NCI-H1105 (cell line): ENCODE measurements around the gene NAPSA.
A peak's percentile ranks its signal among the peaks of the same experiment; 100 is the strongest.
"Not testable (repeated sequence)": the region's sequence is repeated elsewhere in the genome, so short reads cannot be mapped to it uniquely, and the experiment has no call there.

Experiments
- DNase-seq: peaks from one replicate; lab custom pipeline; 2025; lab: John Stamatoyannopoulos, UW

The NAPSA gene

GRCh38 chr19:50358483-50359327 is 6.7 kb downstream of the NAPSA start:
- DNase-seq: peak; percentile 58

GRCh38 chr19:50357178-50358100 is 8.0 kb downstream of the NAPSA start:
- DNase-seq: peak; percentile 61

- no peak for DNase-seq
Measured at GRCh38 chr19:50356691-50357177, 8.7 kb downstream of the NAPSA start.

DNA sequence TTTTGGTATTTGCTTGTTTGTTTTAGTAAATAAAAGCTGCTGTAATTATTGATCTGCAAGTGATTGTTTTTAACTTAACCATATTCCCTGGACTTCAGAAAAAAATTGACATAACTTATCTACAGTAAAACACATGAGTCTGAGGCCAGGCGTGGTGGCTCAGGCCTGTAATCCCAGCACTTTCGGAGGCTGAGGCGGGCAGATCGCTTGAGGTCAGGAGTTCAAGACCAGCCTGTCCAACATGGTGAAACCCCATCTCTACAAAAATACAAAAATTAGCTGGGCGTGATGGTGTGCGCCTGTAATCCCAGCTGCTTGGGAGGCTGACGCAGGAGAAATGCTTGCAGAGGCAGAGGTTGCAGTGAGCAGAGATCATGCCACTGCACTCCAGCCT is 12.0 kb downstream of the NAPSA start:
- DNase-seq: not testable (repeated sequence)

GRCh38 chr19:50352242-50352641 is 13.2 kb downstream of the NAPSA start:
- no peak for DNase-seq

GRCh38 chr19:50349277-50350057 is 16.0 kb downstream of the NAPSA start:
- no peak for DNase-seq

DNA sequence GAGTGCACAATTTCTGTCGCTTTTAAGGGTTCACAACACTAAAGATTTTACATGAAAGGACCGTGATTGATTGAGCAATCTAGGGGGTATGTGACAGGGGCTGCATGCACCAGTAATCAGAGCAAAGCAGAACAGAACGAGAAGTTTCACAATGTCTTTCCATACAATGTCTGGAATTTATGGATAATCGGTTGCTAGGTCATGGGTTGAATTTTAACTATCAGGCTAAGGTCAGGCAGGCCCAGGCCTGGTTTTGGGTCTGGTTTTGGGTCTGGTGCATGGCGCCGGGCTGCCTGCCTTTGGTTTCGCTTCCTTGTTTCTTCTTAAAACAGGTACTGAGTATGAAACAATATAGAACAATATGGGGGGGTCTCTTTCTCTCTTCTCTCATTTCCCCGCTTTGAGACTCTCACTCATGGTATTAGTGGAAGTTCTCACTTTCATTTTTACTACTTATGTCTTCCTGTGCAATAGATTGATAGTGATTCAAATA is 18.3 kb downstream of the NAPSA start:
- not testable (repeated sequence) for DNase-seq

DNA sequence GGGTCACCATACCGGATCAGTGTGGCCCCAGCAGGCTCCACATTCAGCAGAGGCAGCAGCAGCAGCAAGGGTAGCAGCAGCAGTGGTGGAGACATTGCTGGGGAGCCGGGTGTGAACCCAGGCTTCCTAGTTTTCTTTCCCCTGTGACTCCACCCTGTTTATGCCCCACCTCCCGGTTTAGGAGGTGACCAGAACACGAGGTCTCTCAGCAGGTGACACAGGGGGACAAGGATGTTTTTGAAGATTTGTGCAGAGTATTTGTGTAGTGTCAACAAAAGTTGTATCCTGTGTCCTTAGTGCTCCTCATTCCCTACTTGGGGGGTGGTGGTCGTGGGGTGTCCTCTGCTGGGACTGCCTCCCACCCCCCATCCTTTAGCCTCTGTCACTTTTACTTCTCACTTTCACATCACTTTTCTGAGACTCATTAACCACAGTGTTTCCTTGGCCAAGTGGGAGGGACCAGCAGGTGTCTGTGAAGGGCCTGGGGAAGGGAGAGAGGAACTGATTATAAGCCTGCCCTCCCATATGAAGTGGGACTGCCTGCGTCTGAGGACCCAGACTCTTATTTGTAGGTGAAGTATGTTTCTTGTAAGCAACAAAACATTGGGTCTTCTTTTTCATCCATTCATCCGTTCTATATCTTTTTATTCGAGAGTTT is 20.6 kb downstream of the NAPSA start:
- no peak for DNase-seq

- no peak for DNase-seq
Measured at GRCh38 chr19:50341091-50341564, 24.3 kb downstream of the NAPSA start.

DNA sequence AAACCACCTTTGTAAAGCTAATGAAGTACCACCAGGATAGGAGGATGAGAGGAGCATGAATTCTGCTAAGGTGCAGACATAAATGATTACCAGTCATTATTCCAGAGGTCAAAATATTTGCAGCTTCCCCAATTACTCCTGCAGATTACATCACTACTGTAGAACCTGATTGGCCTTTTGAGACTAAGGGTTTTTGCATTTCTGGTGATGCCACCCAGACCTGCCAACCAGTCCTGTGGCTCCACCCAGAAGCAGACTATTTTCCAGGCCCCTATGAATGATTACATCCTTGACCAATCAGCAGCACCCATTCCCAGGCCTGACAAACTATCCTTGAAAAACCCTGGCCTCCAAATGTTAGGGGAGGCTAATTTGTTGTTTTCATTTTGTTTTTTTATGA is 25.1 kb downstream of the NAPSA start:
- DNase-seq: no peak

GRCh38 chr19:50337031-50337430 is 28.4 kb downstream of the NAPSA start:
- DNase-seq: not testable (repeated sequence)

- no peak for DNase-seq
Measured at GRCh38 chr19:50334741-50335421, 30.6 kb downstream of the NAPSA start.

DNA sequence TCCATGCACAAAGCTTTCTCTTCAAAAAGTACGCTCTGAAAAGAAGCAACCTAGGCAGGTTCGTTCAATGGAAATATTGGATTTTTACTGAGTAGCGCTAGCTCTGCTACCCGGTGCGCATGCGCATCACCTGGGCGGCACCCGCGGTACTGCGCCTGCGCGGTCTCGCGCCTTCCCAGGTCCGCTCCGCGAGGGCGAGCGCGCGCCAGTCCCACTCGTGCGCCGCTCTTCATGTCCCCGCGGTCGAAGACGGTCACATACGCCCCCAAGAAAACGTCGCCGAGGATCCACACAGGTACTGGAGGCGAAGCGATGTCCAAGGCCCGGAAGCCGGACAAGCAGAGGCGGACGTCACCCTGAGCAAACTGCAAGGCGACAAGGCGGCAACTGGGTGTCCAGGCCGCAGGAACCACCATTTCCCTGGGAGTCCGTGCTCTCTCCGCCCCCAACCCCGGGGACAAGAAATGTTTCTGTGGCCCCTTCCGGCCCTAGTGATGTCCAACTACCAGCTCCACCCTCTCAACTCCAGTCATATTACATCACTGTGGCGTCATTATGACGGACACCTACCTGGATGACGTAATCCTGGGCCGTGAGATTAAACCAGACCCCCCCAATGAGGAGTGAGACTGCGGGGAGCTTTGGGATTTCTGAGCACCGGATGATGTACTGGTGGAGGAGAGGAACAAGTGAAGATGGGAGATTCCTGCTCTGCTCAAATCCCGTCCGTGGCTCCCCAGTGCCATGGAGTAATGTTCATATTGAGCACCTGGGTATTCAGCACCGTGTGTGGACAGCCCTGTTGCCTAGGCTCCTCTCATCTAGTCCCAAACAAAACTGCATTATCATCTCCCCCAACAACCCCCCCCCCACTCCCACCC is 31.5 kb downstream of the NAPSA start:
- DNase-seq: peak; percentile 75

DNA sequence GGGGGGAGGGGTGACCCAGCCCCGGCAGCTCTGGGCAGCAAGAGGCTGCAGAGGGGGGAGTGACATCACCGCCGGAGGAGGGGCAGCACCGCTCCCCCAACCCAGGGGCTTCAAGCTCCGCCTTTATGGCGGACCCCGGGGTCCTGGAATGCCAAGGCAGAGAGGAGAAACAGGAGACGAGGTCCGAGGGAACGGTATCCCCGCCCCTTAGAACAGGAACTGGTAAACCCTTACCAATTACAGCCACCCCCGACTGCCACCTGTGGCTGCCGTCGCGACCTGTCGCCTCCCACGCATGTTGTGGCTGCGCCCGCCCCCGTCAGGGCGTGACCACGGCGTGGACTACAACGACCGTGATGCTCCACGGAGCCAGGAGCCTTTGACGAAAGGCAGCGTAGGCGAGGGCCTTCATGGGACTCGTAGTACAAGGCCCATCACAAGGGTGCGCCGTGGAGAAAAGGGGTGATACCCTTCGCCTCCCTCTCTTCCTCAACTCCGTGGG is 32.2 kb downstream of the NAPSA start:
- peak; percentile 93 for DNase-seq

DNA sequence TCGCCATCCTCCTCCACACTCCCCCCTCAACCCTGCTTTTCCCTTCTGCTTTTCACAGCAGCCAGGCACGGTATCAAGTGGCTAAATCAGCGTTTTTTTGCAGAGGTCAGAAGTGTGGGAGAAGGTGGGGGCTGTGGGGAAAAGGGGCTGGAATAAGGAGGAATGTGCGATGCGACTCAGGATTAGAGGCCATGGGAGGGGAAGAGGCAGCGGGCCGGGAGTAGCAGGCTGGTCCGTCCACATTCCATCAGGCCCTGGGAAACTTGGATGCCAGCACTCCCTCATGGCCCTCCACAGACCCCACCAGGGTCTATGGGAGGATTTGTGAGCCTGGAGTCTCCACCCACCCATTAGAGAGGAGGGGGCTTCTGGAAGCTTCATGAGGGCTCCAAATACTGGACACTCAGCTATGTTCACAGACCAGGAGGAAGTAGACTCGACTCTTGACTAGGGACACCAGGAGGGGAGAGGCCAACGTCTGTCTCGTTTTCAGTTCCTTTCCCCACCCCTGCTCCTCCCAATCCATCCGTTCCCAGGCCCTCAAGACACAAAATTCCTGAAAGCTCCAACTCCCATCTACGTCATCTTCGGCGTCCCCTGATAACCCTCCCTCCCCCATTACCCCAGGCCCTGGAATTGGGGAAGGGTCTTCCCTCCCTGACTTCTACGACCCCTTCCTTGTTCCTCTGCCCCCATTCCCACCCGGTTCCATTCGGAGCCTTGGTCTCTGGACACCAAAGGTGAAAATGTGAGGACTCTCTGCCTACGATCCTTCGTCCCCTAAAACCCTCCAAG is 33.0 kb downstream of the NAPSA start:
- no peak for DNase-seq

DNA sequence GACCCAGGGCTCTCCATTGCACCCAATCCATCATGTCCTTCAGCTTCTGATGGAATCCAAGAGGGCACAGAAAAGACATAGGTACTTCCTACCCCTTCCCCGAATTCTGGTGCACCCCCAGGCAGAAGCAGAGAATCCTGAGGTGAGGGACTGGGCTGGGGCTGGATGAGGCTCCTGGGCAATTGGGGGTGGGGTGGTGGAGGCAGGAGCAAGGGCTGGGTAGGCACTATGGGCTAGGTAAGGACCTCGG is 33.5 kb downstream of the NAPSA start:
- no peak for DNase-seq

DNA sequence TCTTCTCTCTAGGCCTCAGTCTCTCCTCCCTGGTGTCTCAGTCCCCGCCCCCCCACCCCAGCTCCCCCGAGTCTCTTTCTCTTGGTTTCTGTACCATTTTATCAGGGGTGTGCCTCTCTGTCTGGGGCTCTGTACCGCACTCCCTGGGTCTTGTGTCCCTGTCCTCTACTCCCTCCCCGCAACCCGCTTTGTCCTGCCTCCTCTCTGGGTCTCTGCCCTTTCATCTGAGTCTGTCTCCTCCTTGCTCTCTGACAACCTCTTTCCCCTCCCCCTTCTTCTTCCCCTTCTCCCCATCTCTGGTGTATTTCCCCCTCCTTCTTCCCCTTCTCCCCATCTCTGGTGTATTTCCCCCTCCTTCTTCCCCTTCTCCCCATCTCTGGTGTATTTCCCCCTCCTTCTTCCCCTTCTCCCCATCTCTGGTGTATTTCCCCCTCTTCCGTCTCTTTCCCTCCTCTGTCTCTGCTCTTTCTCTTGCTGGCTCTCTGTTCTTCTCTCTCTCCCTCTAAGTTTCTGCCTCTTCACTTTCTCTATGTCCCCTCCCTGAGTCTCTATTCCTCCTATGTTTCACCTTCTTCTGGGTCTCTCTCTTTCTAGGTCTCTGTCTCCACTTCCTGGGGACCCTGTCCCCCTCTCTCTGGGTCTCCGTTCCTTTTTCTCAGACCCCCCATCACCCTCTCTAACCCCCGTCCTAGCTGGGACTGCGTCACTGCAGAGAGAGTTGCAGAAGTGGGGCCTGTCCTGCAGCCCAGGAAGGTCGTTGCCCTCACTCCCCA is 34.0 kb downstream of the NAPSA start:
- no peak for DNase-seq
